Right cardiac atrium (tissue), 5 donors: ENCODE results near the gene PLK3. TPM values are rescaled to one million over a fixed set of nuclear protein-coding genes. Genes with fewer than 3 reads are reported as not detected.
A peak's percentile ranks its signal among the peaks of the same experiment; 100 is the strongest.

Experiments
- ATAC-seq, 2 donors: fragments of 200-7000 bp; cut with Tn5 transposase; one replicate each; pipeline versions ENCODE4 v1.8.0 to v1.9.1; 2020; ENCODE audit warnings: moderate library complexity in 2 of 2, mild to moderate bottlenecking in 1 of 2
- DNase-seq, 3 donors: peaks; one replicate each; pipeline ENCODE4 v3.0.0-alpha.2; 2020
- H3K27ac ChIP-seq: one replicate; pipeline ENCODE4 v1.5.1; 2013; ENCODE audit warnings: mild to moderate bottlenecking, low read length, control low read depth, moderate library complexity
- H3K27me3 ChIP-seq: one replicate; pipeline ENCODE4 v1.6.1; 2013; ENCODE audit not compliant: control insufficient read depth, insufficient read depth
- H3K4me1 ChIP-seq: one replicate; pipeline ENCODE4 v1.6.1; 2013; ENCODE audit warnings: low read length; ENCODE audit not compliant: control insufficient read depth, insufficient read depth
- H3K4me3 ChIP-seq: one replicate; pipeline ENCODE4 v1.5.1; 2013; ENCODE audit warnings: low read length, control low read depth
- H3K9me3 ChIP-seq: one replicate; pipeline ENCODE4 v1.6.1; 2013; ENCODE audit warnings: low read length; ENCODE audit not compliant: control insufficient read depth
- WGBS: extraction: QIAGEN DNeasy Blood & Tissue Kit; methylation state at CpG from one replicate; pipeline ENCODE4 v1.1.7; 2013; 5-methylcytosine and 5-hydroxymethylcytosine counted together
- intact Hi-C, 4 donors: fragments of 100-400 bp; cut with DNase I; formaldehyde crosslinking; loops; one replicate each; pipeline versions ENCODE4 v1.11.0 to v1.14.0; 2022 to 2023
- polyA plus RNA-seq: library from polyadenylated mRNA; stranded (reverse); fragments of 200-250 nt; gene quantifications from one replicate; pipeline ENCODE4 v1.2.3, GENCODE V29; 2013
- total RNA-seq, 4 donors: library from RNA; stranded (reverse); fragmentation: NEBNext Ultra II Directional; extraction: Animal tissue kit (Norgen Biotek cat#: 25700); gene quantifications; one replicate each; pipeline ENCODE4 v1.2.1, GENCODE V29; 2021
- donor health status: healthy with polysubstance abuse.
- donor health status: DM: no; HTN: yes; CAD: no.
- donor health status: DM: no; HTN: no; CAD: no.
- donor health status: DM: no; HTN: yes; CAD: no; lungs with severe emphysema.
- donor health status: DM: yes; HTN: yes; CAD: no.

PLK3 gene
- total and polyA plus RNA-seq, 5 donors = 6.0 to 11.4 (median 8.2) TPM

DNA sequence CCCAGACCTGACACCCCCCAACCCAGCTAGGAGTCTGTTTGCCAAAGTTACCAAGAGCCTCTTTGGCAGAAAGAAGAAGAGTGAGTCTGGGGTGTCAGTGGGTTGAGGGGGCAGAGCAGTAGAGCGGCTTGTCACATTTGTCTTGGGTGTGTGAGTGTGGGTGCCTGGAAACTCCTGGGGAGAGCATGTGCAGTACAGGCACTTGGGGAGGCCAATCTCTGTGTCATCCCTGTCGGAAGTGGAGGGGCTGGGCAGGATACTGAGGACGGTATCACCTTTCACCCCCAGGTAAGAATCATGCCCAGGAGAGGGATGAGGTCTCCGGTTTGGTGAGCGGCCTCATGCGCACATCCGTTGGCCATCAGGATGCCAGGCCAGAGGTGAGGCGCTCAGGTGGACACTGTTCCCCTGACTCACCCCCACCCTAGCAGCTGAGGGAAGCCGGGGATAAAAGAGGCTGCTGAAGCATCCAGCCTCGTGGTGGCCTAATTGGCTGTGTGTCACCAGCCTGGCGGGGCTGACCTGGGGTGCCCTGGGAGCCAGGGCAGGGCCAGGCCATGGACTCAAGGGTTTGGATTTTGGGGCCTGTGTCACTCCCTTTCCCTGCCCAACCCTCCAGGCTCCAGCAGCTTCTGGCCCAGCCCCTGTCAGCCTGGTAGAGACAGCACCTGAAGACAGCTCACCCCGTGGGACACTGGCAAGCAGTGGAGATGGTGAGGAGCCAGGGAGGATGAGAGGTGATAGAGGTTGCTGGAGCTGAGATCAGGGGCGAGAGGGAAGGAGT, 3.3 kb downstream of the PLK3 start:
- WGBS = 80% methylated on average over 13 of the region's 13 CpGs
- ATAC-seq = no peak
- H3K9me3 ChIP-seq = no peaks in the 10 kb centered on the region
- peak in 2 of 3 donors; percentile 34 to 60 for DNase-seq
- H3K4me1 ChIP-seq = peaks cover 29% of the 10 kb centered on the region
- H3K27me3 ChIP-seq = no peaks in the 10 kb centered on the region
- H3K4me3 ChIP-seq = no peak overlapping the region
- intact Hi-C loops = no loop called here
- no peak overlapping the region for H3K27ac ChIP-seq

- no peak for ATAC-seq
- Histone ChIP-seq H3K9me3 (no peaks in the 10 kb centered on the region), H3K27me3 (no peaks in the 10 kb centered on the region), H3K4me1 (peaks cover 43% of the 10 kb centered on the region), H3K27ac (peak overlapping the region; percentile 6), H3K4me3 (no peak overlapping the region)
- 89% methylated on average over 20 of the region's 20 CpGs for WGBS
- peak in 2 of 3 donors; percentile 59 to 65 for DNase-seq
- intact Hi-C loops = no loop called here
Observed at GRCh38 chr1:44805311-44806024, 5.3 kb downstream of the PLK3 start.

- H3K4me3 ChIP-seq = no peak overlapping the region
- intact Hi-C loops = no loop called here
Observed at GRCh38 chr1:44806025-44806703, 6.0 kb downstream of the PLK3 start.

GRCh38 chr1:44806704-44807363, 6.7 kb downstream of the PLK3 start, which contains the start of gene DYNLT4:
TSS of gene DYNLT4 (minus strand) at chr1:44807351. CDS start at chr1:44806668, 683 bp downstream.
- Histone ChIP-seq H3K27ac (peak within 1 kb of the TSS; percentile 98), H3K4me1 (peaks cover 47% of the 10 kb centered on the region), H3K27me3 (no peaks in the 10 kb centered on the region), H3K9me3 (no peaks in the 10 kb centered on the region), H3K4me3 (no peak within 1 kb of the TSS)
- intact Hi-C loops = no loop called here
- WGBS = 37% methylated on average over 7 of the region's 7 CpGs
- no peak for ATAC-seq
- peak in 1 of 3 donors; percentile 53 for DNase-seq

More at GRCh38 chr1:44806025-44806703, 6.0 kb downstream of the PLK3 start:
- Histone ChIP-seq H3K4me1 (peaks cover 46% of the 10 kb centered on the region), H3K27ac (peak overlapping the region; percentile 98), H3K9me3 (no peaks in the 10 kb centered on the region), H3K27me3 (no peaks in the 10 kb centered on the region)
- WGBS = 83% methylated on average over 70 of the region's 70 CpGs
- ATAC-seq = no peak
- peak in 2 of 3 donors; percentile 69 to 80 for DNase-seq

- 6% methylated on average over 16 of the region's 16 CpGs for WGBS
- Histone ChIP-seq H3K27ac (peak overlapping the region; percentile 98), H3K4me3 (no peak overlapping the region), H3K4me1 (peaks cover 41% of the 10 kb centered on the region), H3K27me3 (no peaks in the 10 kb centered on the region), H3K9me3 (no peaks in the 10 kb centered on the region)
- DNase-seq (peak; percentile 98 to 99 (median 99)), ATAC-seq (peak; percentile 84 to 86)
- intact Hi-C loops = no loop called here
Observed at GRCh38 chr1:44807364-44808062, 7.3 kb downstream of the PLK3 start.

GRCh38 chr1:44808063-44808937, 8.1 kb downstream of the PLK3 start, which contains the start of gene BTBD19:
TSS of gene BTBD19 (plus strand) at chr1:44808523. CDS start at chr1:44808821, 298 bp downstream.
- 26% methylated on average over 23 of the region's 23 CpGs for WGBS
- intact Hi-C loops = no loop called here
- Histone ChIP-seq H3K4me1 (peaks cover 38% of the 10 kb centered on the region), H3K27ac (peak within 1 kb of the TSS; percentile 98), H3K9me3 (no peaks in the 10 kb centered on the region), H3K4me3 (peak within 1 kb of the TSS; percentile 23), H3K27me3 (no peaks in the 10 kb centered on the region)
- peak; percentile 92 to 96 (median 96) for DNase-seq
- ATAC-seq = peak; percentile 72 to 74

DNA sequence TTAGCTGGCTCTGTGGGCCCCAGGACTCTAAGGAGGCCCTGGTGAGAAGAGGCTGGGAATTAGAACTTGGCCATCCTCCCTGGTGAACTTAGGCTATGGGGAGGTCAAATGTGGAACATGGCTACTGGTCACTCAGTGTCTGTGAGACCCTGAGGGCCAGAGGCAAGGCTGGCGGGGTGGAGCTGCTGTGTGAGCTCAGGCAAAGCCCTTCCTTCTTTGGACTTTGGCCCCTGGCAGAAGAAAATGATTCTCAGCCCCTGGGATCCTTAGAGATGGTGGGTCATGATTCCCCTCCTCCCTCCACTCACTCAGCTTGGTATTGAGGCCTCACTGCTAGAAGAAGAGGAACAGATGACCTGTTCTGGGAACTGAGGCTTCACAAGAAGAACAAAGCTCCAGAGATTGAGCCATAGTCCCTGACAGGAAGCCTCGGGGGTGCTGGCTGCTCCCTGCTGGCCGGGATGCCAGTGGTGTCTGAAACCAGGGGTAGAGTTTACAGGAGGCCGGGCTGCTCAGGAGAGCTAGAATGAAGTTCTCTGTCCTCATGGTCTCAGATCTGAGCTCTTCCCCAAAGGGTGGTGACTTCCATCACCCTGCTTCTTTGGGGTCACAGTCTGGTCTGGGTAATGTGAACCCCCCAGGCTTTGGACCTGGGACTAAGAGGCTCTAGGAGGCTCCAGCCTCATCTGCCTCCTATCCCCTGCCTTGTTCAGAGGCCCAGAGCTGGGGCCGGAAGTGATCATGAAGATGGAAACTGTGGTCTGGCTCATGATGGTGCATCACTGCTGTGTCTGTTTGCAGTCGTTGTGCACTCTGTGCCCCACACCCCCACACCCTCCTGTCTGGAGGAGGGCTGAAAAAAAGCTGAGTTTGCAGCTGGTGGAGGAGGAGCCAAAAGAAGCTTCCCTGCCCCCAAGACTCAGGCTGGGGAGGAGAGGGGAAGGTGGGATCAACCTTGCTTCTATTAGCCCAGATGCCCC, 9.1 kb downstream of the PLK3 start:
- intact Hi-C loops = no loop called here
- WGBS = 28% methylated on average over 6 of the region's 6 CpGs
- Histone ChIP-seq H3K4me1 (peaks cover 38% of the 10 kb centered on the region), H3K27ac (peak overlapping the region; percentile 98), H3K27me3 (no peaks in the 10 kb centered on the region), H3K4me3 (peak overlapping the region; percentile 23), H3K9me3 (no peaks in the 10 kb centered on the region)
- DNase-seq (peak; percentile 61 to 83 (median 83)), ATAC-seq (no peak)

GRCh38 chr1:44810101-44810761, 10.1 kb downstream of the PLK3 start:
- 45% methylated on average over 12 of the region's 12 CpGs for WGBS
- Histone ChIP-seq H3K27ac (peak overlapping the region; percentile 98), H3K27me3 (no peaks in the 10 kb centered on the region), H3K9me3 (no peaks in the 10 kb centered on the region), H3K4me1 (peaks cover 38% of the 10 kb centered on the region), H3K4me3 (no peak overlapping the region)
- intact Hi-C loops = no loop called here
- DNase-seq (peak; percentile 74 to 86 (median 79)), ATAC-seq (no peak)
